Measurements from ENCODE around the gene FHAD1.

The FHAD1 gene

DNA sequence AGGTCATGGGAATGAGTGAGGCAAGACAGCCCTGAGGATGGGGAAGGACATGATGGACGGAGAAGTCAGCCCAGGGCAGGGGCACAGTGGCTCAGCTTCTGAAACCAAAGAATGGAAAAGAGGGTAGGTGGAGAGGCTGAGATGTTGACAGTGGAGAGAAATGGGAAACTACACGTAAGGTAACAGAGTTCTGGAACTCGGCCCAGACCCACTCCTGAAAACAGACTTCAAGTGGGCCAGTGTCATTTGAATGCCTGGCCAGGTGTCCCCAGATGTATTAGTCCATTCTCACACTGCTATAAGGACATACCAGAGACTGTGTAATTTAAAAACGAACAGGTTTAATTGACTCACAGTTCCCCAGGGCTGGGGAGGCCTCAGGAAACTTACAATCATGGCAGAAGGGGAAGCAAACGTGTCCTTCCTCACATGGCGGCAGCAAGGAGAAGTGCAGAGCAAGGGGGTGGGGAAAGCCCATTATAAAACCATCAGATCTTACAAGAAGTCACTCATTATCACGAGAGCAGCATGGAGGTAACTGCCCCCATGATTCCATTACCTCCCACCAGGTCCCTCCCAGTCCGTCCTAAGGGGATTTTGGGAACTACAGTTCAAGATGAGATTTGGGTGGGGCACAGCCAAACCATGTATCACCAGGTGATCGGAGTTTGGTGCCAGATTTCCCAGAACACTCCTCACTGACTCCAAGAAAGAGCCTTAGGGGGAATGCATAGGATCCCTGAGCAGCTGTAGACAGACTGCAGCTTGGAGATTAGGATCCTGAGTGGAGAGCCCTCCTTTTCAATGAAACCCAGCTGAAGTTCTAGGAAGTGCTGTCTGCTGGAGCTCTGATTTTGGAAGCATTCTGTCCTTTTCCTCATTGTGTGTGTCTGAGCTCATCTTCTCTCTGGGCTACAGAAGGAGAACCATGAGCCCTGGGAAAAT lies 40.3 kb downstream of the FHAD1 start:
- Histone ChIP-seq H3K9me3 (ENCODE audit: control insufficient read depth, insufficient read depth, low read length) (no peaks in the 10 kb centered on the region), H4K20me1 (ENCODE audit: control insufficient read depth, insufficient read depth, low read depth, low read length) (no peaks in the 10 kb centered on the region), H3K36me3 (ENCODE audit: control insufficient read depth, low read length) (no peaks in the 10 kb centered on the region), H3K4me1 (ENCODE audit: control insufficient read depth, low read length) (no peaks in the 10 kb centered on the region), H3K4me3 (ENCODE audit: low read length) (no peak overlapping the region), H3K79me2 (ENCODE audit: control insufficient read depth, low read length) (no peaks in the 10 kb centered on the region), H3K4me2 (ENCODE audit: low read length) (no peak overlapping the region), H3K27ac (ENCODE audit: low read depth, low read length) (no peak overlapping the region), H3K9me2 (replicated peaks; ENCODE audit: control insufficient read depth, low read length) (no peaks in the 10 kb centered on the region), H3K27me3 (ENCODE audit: control insufficient read depth, low read length) (no peaks in the 10 kb centered on the region), H3F3A (ENCODE audit: control insufficient read depth, insufficient read depth) (no peaks in the 10 kb centered on the region)
- TF ChIP-seq, protein P1, sequence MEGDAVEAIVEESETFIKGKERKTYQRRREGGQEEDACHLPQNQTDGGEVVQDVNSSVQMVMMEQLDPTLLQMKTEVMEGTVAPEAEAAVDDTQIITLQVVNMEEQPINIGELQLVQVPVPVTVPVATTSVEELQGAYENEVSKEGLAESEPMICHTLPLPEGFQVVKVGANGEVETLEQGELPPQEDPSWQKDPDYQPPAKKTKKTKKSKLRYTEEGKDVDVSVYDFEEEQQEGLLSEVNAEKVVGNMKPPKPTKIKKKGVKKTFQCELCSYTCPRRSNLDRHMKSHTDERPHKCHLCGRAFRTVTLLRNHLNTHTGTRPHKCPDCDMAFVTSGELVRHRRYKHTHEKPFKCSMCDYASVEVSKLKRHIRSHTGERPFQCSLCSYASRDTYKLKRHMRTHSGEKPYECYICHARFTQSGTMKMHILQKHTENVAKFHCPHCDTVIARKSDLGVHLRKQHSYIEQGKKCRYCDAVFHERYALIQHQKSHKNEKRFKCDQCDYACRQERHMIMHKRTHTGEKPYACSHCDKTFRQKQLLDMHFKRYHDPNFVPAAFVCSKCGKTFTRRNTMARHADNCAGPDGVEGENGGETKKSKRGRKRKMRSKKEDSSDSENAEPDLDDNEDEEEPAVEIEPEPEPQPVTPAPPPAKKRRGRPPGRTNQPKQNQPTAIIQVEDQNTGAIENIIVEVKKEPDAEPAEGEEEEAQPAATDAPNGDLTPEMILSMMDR (IDR thresholded peaks at IDR 0.05; ENCODE audit: low read depth, low read length, poor library complexity, severe bottlenecking), result no peak
- TF ChIP-seq EZH2phosphoT487 (IDR thresholded peaks at IDR 0.05; ENCODE audit: borderline replicate concordance, low read length), result no peak

GRCh38 chr1:15288173-15288926 lies 41.3 kb downstream of the FHAD1 start:
- no peaks in the 10 kb centered on the region for H3K79me2 ChIP-seq (ENCODE audit: control insufficient read depth, low read length)
- H3K9me3 ChIP-seq (ENCODE audit: control insufficient read depth, insufficient read depth, low read length), result no peaks in the 10 kb centered on the region
- no peaks in the 10 kb centered on the region for H3K27me3 ChIP-seq (ENCODE audit: control insufficient read depth, low read length)
- H4K20me1 ChIP-seq (ENCODE audit: control insufficient read depth, insufficient read depth, low read depth, low read length), result no peaks in the 10 kb centered on the region
- no peaks in the 10 kb centered on the region for H3F3A ChIP-seq (ENCODE audit: control insufficient read depth, insufficient read depth)
- no peaks in the 10 kb centered on the region for H3K9me2 ChIP-seq (replicated peaks; ENCODE audit: control insufficient read depth, low read length)
- no peaks in the 10 kb centered on the region for H3K4me1 ChIP-seq (ENCODE audit: control insufficient read depth, low read length)
- no peak overlapping the region for H3K4me3 ChIP-seq (ENCODE audit: low read length)
- H3K4me2 ChIP-seq (ENCODE audit: low read length), result no peak overlapping the region
- no peak for TF ChIP-seq EZH2phosphoT487 (IDR thresholded peaks at IDR 0.05; ENCODE audit: borderline replicate concordance, low read length)
- TF ChIP-seq, protein P1 (IDR thresholded peaks at IDR 0.05; ENCODE audit: low read depth, low read length, poor library complexity, severe bottlenecking), result no peak
- no peak overlapping the region for H3K27ac ChIP-seq (ENCODE audit: low read depth, low read length)
- H3K36me3 ChIP-seq (ENCODE audit: control insufficient read depth, low read length), result no peaks in the 10 kb centered on the region

GRCh38 chr1:15289251-15289651 lies 42.2 kb downstream of the FHAD1 start:
- H4K20me1 ChIP-seq (ENCODE audit: control insufficient read depth, insufficient read depth, low read depth, low read length), result no peaks in the 10 kb centered on the region
- H3K36me3 ChIP-seq (ENCODE audit: control insufficient read depth, low read length), result no peaks in the 10 kb centered on the region
- H3K4me3 ChIP-seq (ENCODE audit: low read length), result no peak overlapping the region
- TF ChIP-seq, protein P1 (IDR thresholded peaks at IDR 0.05; ENCODE audit: low read depth, low read length, poor library complexity, severe bottlenecking), result no peak
- no peak for TF ChIP-seq EZH2phosphoT487 (IDR thresholded peaks at IDR 0.05; ENCODE audit: borderline replicate concordance, low read length)
- no peaks in the 10 kb centered on the region for H3K79me2 ChIP-seq (ENCODE audit: control insufficient read depth, low read length)
- no peak overlapping the region for H3K4me2 ChIP-seq (ENCODE audit: low read length)
- no peak overlapping the region for H3K27ac ChIP-seq (ENCODE audit: low read depth, low read length)
- no peaks in the 10 kb centered on the region for H3K9me2 ChIP-seq (replicated peaks; ENCODE audit: control insufficient read depth, low read length)
- H3K27me3 ChIP-seq (ENCODE audit: control insufficient read depth, low read length), result no peaks in the 10 kb centered on the region
- H3F3A ChIP-seq (ENCODE audit: control insufficient read depth, insufficient read depth), result no peaks in the 10 kb centered on the region
- no peaks in the 10 kb centered on the region for H3K9me3 ChIP-seq (ENCODE audit: control insufficient read depth, insufficient read depth, low read length)
- H3K4me1 ChIP-seq (ENCODE audit: control insufficient read depth, low read length), result no peaks in the 10 kb centered on the region
